Breast epithelium (tissue), 3 donors: Measurements from ENCODE around the gene CFAP251.

Experiments used
- POLR2A ChIP-seq: fragments of 450-650 bp; IDR thresholded peaks from one replicate; pipeline ENCODE4 v1.6.1; 2016; ENCODE audit warnings: antibody characterized with exemption, mild to moderate bottlenecking, moderate library complexity
- POLR2AphosphoS5 ChIP-seq, 3 donors: sonication (generic); formaldehyde crosslinking; IDR thresholded peaks; one replicate each; pipeline ENCODE4 v1.6.1; 2017; ENCODE audit warnings: antibody characterized with exemption in 3 of 3
- TF ChIP-seq, protein P1 (sequence below), 3 donors: fragments of 450-650 bp; IDR thresholded peaks; one replicate each; pipeline ENCODE4 v1.5.1; 2016 to 2017; ENCODE audit warnings: antibody characterized with exemption in 3 of 3, mild to moderate bottlenecking in 3 of 3, moderate library complexity in 3 of 3

DNA sequence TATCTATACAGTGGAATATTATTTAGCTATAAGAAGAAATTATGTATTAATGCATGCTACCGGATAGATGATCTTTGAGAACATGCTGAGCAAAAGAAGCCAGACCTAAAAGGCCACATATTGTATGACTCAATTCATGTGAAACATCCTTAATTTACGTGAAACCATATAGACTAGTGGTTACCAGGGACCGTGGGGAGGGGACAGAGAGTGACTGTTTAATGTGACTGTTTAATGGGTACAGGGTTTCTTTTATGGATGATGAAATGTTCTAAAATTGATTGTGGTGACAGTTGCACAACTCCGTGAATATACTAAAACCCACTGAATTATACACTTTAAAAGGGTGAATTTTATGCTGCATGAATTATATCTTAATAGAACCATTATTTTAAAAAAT, 94.7 kb downstream of the CFAP251 start:
- TF ChIP-seq, protein P1, sequence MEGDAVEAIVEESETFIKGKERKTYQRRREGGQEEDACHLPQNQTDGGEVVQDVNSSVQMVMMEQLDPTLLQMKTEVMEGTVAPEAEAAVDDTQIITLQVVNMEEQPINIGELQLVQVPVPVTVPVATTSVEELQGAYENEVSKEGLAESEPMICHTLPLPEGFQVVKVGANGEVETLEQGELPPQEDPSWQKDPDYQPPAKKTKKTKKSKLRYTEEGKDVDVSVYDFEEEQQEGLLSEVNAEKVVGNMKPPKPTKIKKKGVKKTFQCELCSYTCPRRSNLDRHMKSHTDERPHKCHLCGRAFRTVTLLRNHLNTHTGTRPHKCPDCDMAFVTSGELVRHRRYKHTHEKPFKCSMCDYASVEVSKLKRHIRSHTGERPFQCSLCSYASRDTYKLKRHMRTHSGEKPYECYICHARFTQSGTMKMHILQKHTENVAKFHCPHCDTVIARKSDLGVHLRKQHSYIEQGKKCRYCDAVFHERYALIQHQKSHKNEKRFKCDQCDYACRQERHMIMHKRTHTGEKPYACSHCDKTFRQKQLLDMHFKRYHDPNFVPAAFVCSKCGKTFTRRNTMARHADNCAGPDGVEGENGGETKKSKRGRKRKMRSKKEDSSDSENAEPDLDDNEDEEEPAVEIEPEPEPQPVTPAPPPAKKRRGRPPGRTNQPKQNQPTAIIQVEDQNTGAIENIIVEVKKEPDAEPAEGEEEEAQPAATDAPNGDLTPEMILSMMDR (IDR thresholded peaks at IDR 0.05), result no peak
- TF ChIP-seq POLR2A (no peak), POLR2AphosphoS5 (IDR thresholded peaks at IDR 0.05) (no peak)
